GM12801 (cell line): ENCODE measurements around the gene ROBO2.

Source experiments
- TF ChIP-seq, protein P1 (sequence below): IDR thresholded peaks from one replicate; pipeline ENCODE4 v1.5.1; 2011; ENCODE audit warnings: control low read depth; ENCODE audit not compliant: insufficient read length; ENCODE audit errors: extremely low read depth

The ROBO2 gene

GRCh38 chr3:77693147-77693546, 653.2 kb downstream of the ROBO2 start:
- TF ChIP-seq, protein P1, sequence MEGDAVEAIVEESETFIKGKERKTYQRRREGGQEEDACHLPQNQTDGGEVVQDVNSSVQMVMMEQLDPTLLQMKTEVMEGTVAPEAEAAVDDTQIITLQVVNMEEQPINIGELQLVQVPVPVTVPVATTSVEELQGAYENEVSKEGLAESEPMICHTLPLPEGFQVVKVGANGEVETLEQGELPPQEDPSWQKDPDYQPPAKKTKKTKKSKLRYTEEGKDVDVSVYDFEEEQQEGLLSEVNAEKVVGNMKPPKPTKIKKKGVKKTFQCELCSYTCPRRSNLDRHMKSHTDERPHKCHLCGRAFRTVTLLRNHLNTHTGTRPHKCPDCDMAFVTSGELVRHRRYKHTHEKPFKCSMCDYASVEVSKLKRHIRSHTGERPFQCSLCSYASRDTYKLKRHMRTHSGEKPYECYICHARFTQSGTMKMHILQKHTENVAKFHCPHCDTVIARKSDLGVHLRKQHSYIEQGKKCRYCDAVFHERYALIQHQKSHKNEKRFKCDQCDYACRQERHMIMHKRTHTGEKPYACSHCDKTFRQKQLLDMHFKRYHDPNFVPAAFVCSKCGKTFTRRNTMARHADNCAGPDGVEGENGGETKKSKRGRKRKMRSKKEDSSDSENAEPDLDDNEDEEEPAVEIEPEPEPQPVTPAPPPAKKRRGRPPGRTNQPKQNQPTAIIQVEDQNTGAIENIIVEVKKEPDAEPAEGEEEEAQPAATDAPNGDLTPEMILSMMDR, result no peak

DNA sequence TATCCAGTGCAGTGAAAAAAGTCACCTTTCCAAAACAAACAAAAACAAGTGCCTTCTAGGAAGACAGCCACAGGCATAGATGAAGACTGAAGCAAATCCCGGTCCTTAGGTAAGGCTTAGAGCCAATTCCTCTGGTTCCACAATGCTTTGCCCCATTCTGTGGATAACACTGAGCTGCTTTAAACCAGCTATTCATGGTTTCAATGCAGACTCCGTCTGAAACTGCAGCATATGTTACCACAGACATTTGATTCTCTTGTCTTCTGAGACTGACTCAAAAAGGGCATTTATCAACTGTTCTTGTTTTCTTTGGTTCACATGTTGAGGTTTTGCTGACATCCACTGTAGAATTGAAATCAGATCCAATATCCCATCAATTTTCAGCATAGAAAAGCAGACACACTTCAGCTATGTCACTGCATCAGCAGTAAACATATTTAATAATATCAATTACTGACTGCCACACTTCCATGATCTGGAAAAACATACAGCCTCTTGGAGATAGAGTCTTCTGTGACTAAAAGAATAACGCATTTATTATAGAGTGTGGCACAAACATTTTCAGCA, 659.3 kb downstream of the ROBO2 start:
- TF ChIP-seq, protein P1, result no peak
